PC-3 (cell line): Measurements from ENCODE around the gene MECR.

Source experiments
- CTCF ChIP-seq: fragments of 300-600 bp; sonication (generic); conservative IDR thresholded peaks from 2 replicates; pipeline ENCODE4 v1.5.1; 2017; ENCODE audit warnings: antibody characterized with exemption, low read depth, mild to moderate bottlenecking, low read length
- EZH2 ChIP-seq: fragments of 300-600 bp; sonication (generic); IDR thresholded peaks from one replicate; pipeline ENCODE4 v1.6.1; 2017; ENCODE audit warnings: antibody characterized with exemption, mild to moderate bottlenecking, low read length; ENCODE audit not compliant: unreplicated experiment

- TF ChIP-seq CTCF (no peak), EZH2 (no peak)
These were observed 68.7 kb downstream of the MECR start for GRCh38 chr1:29162025-29162424.
